K562 (cell line): ENCODE results near the gene DBP. TPM values are rescaled to one million over a fixed set of nuclear protein-coding genes. Genes with fewer than 3 reads are reported as not detected.

Experiments
- EZH2 ChIP-seq: IDR thresholded peaks from 2 replicates; pipeline ENCODE4 v1.6.1; 2012; ENCODE audit warnings: low read depth, mild to moderate bottlenecking, inconsistent platforms, low read length, borderline replicate concordance
- HBP1 ChIP-seq: fragments of 450-650 bp; formaldehyde crosslinking; IDR thresholded peaks from 2 replicates; pipeline ENCODE4 v1.4.0; 2022; ENCODE audit warnings: missing genetic modification characterization
- HES1 ChIP-seq: fragments of 450-650 bp; IDR thresholded peaks from 2 replicates; pipeline ENCODE4 v1.6.1; 2016; ENCODE audit warnings: low read depth, mild to moderate bottlenecking, moderate library complexity
- MAZ ChIP-seq, 2 experiments: fragments of 450-650 bp in 1 of 2; sonication (generic) in 1 of 2; formaldehyde crosslinking; IDR thresholded peaks in 1 of 2; conservative IDR thresholded peaks in 1 of 2; 2 replicates each; pipeline versions ENCODE4 v1.4.0 to v1.5.0; 2020; ENCODE audit warnings: mild to moderate bottlenecking in 1 of 2, missing genetic modification reagents in 1 of 2
- NFRKB ChIP-seq: fragments of 450-650 bp; IDR thresholded peaks from 2 replicates; pipeline ENCODE4 v1.6.1; 2016; ENCODE audit warnings: low read depth
- NR4A1 ChIP-seq, 2 experiments: fragments of 250-450 bp in 1 of 2; fragments of 450-650 bp in 1 of 2; sonication (Bioruptor Pico) in 1 of 2; IDR thresholded peaks; 2 replicates each; pipeline versions ENCODE4 v1.4.0 to v1.6.1; 2016 to 2020; ENCODE audit warnings: mild to moderate bottlenecking in 2 of 2, missing compliant biosample characterization in 1 of 2, missing genetic modification characterization in 1 of 2, moderate library complexity in 1 of 2
- PHB2 ChIP-seq: fragments of 450-650 bp; IDR thresholded peaks from 2 replicates; pipeline ENCODE4 v1.6.1; 2017; ENCODE audit warnings: low read depth
- PML ChIP-seq: IDR thresholded peaks from 2 replicates; pipeline ENCODE4 v1.6.1; 2012; ENCODE audit warnings: low read length, inconsistent platforms
- RBFOX2 ChIP-seq: fragments of 200-400 bp; formaldehyde crosslinking; IDR thresholded peaks from 2 replicates; pipeline ENCODE4 v1.6.1; 2017; ENCODE audit warnings: low read depth, mild to moderate bottlenecking, low read length, moderate library complexity
- RCOR1 ChIP-seq, 2 experiments: IDR thresholded peaks; 2 replicates each; pipeline ENCODE4 v1.6.1; 2012; ENCODE audit warnings: low read depth in 2 of 2, low read length in 2 of 2, borderline replicate concordance in 1 of 2, improper control_type of control experiment in 1 of 2
- RFX1 ChIP-seq: fragments of 450-650 bp; IDR thresholded peaks from 2 replicates; pipeline ENCODE4 v1.6.1; 2016; ENCODE audit warnings: mild to moderate bottlenecking, moderate library complexity
- SAFB ChIP-seq: fragments of 200-400 bp; formaldehyde crosslinking; IDR thresholded peaks from 2 replicates; pipeline ENCODE4 v1.6.1; 2017; ENCODE audit warnings: low read depth, low read length, borderline replicate concordance
- SIX5 ChIP-seq, 2 experiments: IDR thresholded peaks; 2 replicates each; pipeline ENCODE4 v1.6.1; 2011; ENCODE audit warnings: low read length in 2 of 2, borderline replicate concordance in 1 of 2, low read depth in 1 of 2, mild to moderate bottlenecking in 1 of 2, moderate library complexity in 1 of 2; ENCODE audit not compliant: insufficient read depth in 1 of 2
- SPI1 ChIP-seq: IDR thresholded peaks from 2 replicates; pipeline ENCODE4 v1.6.1; 2011; ENCODE audit warnings: low read depth, low read length, control low read depth, borderline replicate concordance
- TEAD1 ChIP-seq, 2 experiments: fragments of 450-650 bp in 1 of 2; sonication (generic) in 1 of 2; formaldehyde crosslinking; IDR thresholded peaks; 2 replicates each; pipeline versions ENCODE4 v1.4.0 to v1.8.0; 2020 to 2022; ENCODE audit warnings: mild to moderate bottlenecking in 2 of 2, missing genetic modification reagents in 1 of 2
- TRIM28 ChIP-seq: fragments of 450-650 bp; IDR thresholded peaks from 2 replicates; pipeline ENCODE4 v1.6.1; 2017
- XRCC4 ChIP-seq: IDR thresholded peaks from one replicate; pipeline ENCODE4 v1.6.1; 2011; ENCODE audit not compliant: insufficient read depth, insufficient read length; ENCODE audit errors: extremely low read depth
- ZBTB33 ChIP-seq: sonication (generic); formaldehyde crosslinking; IDR thresholded peaks from 2 replicates; pipeline ENCODE4 v1.8.1; 2023; ENCODE audit warnings: mild to moderate bottlenecking, missing genetic modification reagents
- ZNF121 ChIP-seq: sonication (generic); formaldehyde crosslinking; conservative IDR thresholded peaks from 2 replicates; pipeline ENCODE4 v1.8.0; 2022; ENCODE audit warnings: missing genetic modification reagents
- ZNF133 ChIP-seq: fragments of 250-450 bp; sonication (Bioruptor Pico); IDR thresholded peaks from 2 replicates; pipeline ENCODE4 v1.4.0; 2020; ENCODE audit warnings: mild to moderate bottlenecking
- ZNF174 ChIP-seq: fragments of 250-450 bp; sonication (Bioruptor Pico); IDR thresholded peaks from 2 replicates; pipeline ENCODE4 v1.4.0; 2020; ENCODE audit warnings: mild to moderate bottlenecking
- ZNF507 ChIP-seq: conservative IDR thresholded peaks from 2 replicates; pipeline ENCODE4 v1.6.1; 2017; ENCODE audit warnings: missing genetic modification characterization, missing compliant biosample characterization
- ZNF583 ChIP-seq: fragments of 250-450 bp; sonication (Bioruptor Pico); IDR thresholded peaks from 2 replicates; pipeline ENCODE4 v1.4.0; 2020
- polyA plus RNA-seq, 8 experiments: library from polyadenylated mRNA; depleted of rRNA in 4 of 8; stranded (reverse) in 5 of 8; unstranded in 3 of 8; fragments of >200 nt; fragmentation: Nextera tagmentation in 2 of 8; fragmentation: Illumina TruSeq in 1 of 8; extraction: Ambion mirVana in 2 of 8; extraction: Trizol in 1 of 8; gene quantifications; 2 replicates each; pipeline versions ENCODE4 v1.2.1 to v1.2.3, GENCODE V29; 2011 to 2014; ENCODE audit warnings: inconsistent platforms in 1 of 8, missing spikeins in 1 of 8
- total RNA-seq, 7 experiments: library from RNA; depleted of rRNA in 6 of 7; stranded (reverse); fragments of >200 nt in 6 of 7; fragmentation: Illumina TruSeq in 2 of 7; extraction: Trizol in 2 of 7; gene quantifications; 2 replicates each; pipeline versions ENCODE4 v1.2.1 to v1.2.3, GENCODE V29; 2011 to 2021; ENCODE audit warnings: low replicate concordance in 1 of 7
- TF ChIP-seq, protein P1 (sequence below): IDR thresholded peaks from 2 replicates; pipeline ENCODE4 v1.6.1; 2011; ENCODE audit not compliant: insufficient read length; ENCODE audit errors: extremely low read depth

DBP gene
- total and polyA plus RNA-seq, 9 of the 15 experiments (the other 6 are each of a cell fraction or from before 2014, with no cell fraction given): 0.25 to 5.5 (median 1.8) TPM

GRCh38 chr19:48588670-48589401, 48.3 kb downstream of the DBP start (continued):
- TF ChIP-seq RFX1 (no peak), ZNF583 (CRISPR knock-in tag) (no peak), ZNF507 (tag) (no peak), SPI1 (no peak), RCOR1 (IDR thresholded peaks at IDR 0.05; ENCODE audit: borderline replicate concordance in 1 of 2, low read depth in 2 of 2, low read length in 2 of 2) (peak; percentile 92 to 96), TEAD1 (CRISPR knock-in tag; IDR thresholded peaks at IDR 0.05) (peak in 1 of 2 experiments; percentile 68; a peak in 1 of 4 replicates), ZNF121 (CRISPR knock-in tag) (peak; percentile 30), MAZ (CRISPR knock-in tag; conservative IDR thresholded peaks at IDR 0.05 in 1 of 2, IDR thresholded peaks at IDR 0.05 in 1 of 2) (peak; percentile 79 to 87), ZNF174 (CRISPR knock-in tag) (no peak), HBP1 (0 out of 2 replicates have a peak, but pooled peaks have one; percentile 25), PML (no peak), ZBTB33 (CRISPR knock-in tag) (peak; percentile 73; the same call in 1 of the 2 replicates), HES1 (0 out of 2 replicates have a peak, but pooled peaks have one; percentile 23), PHB2 (peak; percentile 49; the same call in 1 of the 2 replicates), XRCC4 (no peak), RBFOX2 (peak; percentile 72), ZNF133 (CRISPR knock-in tag) (no peak), SAFB (no peak), NR4A1 (CRISPR knock-in tag; IDR thresholded peaks at IDR 0.05) (no peak), NR4A1 (tag; IDR thresholded peaks at IDR 0.05) (0 out of 2 replicates have a peak, but pooled peaks have one; percentile 25), SIX5 (IDR thresholded peaks at IDR 0.05; ENCODE audit: borderline replicate concordance in 1 of 2, insufficient read depth in 1 of 2, low read depth in 1 of 2, low read length in 2 of 2) (no peak), TRIM28 (peak; percentile 62; the same call in 1 of the 2 replicates), EZH2 (no peak), NFRKB (no peak)
- TF ChIP-seq, protein P1, sequence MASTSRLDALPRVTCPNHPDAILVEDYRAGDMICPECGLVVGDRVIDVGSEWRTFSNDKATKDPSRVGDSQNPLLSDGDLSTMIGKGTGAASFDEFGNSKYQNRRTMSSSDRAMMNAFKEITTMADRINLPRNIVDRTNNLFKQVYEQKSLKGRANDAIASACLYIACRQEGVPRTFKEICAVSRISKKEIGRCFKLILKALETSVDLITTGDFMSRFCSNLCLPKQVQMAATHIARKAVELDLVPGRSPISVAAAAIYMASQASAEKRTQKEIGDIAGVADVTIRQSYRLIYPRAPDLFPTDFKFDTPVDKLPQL: no peak
